ENCODE results near the gene FBXW5. TPM values are rescaled to one million over a fixed set of nuclear protein-coding genes. Genes with fewer than 3 reads are reported as not detected.

Gene FBXW5
- total and polyA plus RNA-seq, 2 donors (not counting 3 experiments of a cell fraction or from before 2014, with no cell fraction given) = 97.3 to 151 TPM

DNA sequence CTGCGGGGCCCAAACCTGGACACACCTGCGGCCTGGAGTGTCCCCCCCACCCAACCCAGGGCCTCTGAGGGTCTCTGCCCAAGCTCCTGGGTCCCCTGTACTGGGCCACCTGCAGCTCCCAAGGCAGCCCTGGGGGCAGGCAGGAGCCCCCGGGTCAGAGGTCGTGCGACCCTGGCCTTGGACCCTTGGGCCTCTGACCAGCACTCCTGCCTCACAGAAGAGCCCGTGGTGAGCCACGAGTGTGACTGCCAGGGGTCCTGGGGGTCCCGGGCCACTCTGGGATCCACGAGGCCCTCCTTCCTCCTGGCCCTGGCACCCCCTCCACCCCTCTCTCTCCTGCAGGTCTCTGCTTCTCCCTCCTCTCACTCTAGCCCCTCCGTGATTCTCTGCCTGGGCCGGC, 27.8 kb upstream of the FBXW5 start:
- BruUV-seq (replicated peaks) = no TSS peak
- intact Hi-C loops (cut with micrococcal nuclease) = no loop called here

GRCh38 chr9:136971746-136972145, 27.2 kb upstream of the FBXW5 start:
- H3K4me3 ChIP-seq (replicated peaks in 1 of 3; ENCODE audit: insufficient read depth in 1 of 3, low read depth in 1 of 3, low read length in 3 of 3) = no peak overlapping the region
- dilution Hi-C loops (cut with MboI; ENCODE audit: extremely low pct_ligation_motif_present, low sequenced_read_pairs) = no loop called here
- ChIA-PET POLR2A (no interaction called here), CTCF (no interaction called here)
- H2AFZ ChIP-seq (ENCODE audit: low read depth, low read length) = no peak overlapping the region
- H3K79me2 ChIP-seq (ENCODE audit: control insufficient read depth, insufficient read depth, low read length) = no peaks in the 10 kb centered on the region
- BruUV-seq (replicated peaks) = no TSS peak
- H3K4me2 ChIP-seq (ENCODE audit: insufficient read depth, low read length) = no peak overlapping the region
- intact Hi-C loops (cut with micrococcal nuclease) = no loop called here
- H3K4me1 ChIP-seq (ENCODE audit: control insufficient read depth, extremely low read depth, insufficient read depth, low read length) = no peaks in the 10 kb centered on the region
- H3K27me3 ChIP-seq (ENCODE audit: control insufficient read depth in 2 of 2, insufficient read depth in 2 of 2, low read length in 2 of 2) = no peaks in the 10 kb centered on the region
- H4K20me1 ChIP-seq (replicated peaks; ENCODE audit: control insufficient read depth, extremely low read depth, insufficient read depth, low read length) = no peaks in the 10 kb centered on the region
- no peak overlapping the region for H3K9ac ChIP-seq (replicated peaks; ENCODE audit: extremely low read depth, insufficient read depth, low read length)
- no peak for FAIRE-seq
- no peak for DNase-seq (ENCODE audit: low read depth, low spot score)
- H3K36me3 ChIP-seq (ENCODE audit: control insufficient read depth in 2 of 2, extremely low read depth in 1 of 2, insufficient read depth in 2 of 2, low read length in 2 of 2) = no peaks in the 10 kb centered on the region
- H3K9me3 ChIP-seq (replicated peaks; ENCODE audit: control insufficient read depth, insufficient read depth, low read length) = no peaks in the 10 kb centered on the region
- H3K9me1 ChIP-seq (replicated peaks; ENCODE audit: control insufficient read depth, extremely low read depth, insufficient read depth, low read length) = no peaks in the 10 kb centered on the region
- no peak overlapping the region for H3K27ac ChIP-seq (ENCODE audit: insufficient read depth, low read depth, low read length)
- TF ChIP-seq EZH2 (IDR thresholded peaks at IDR 0.05; ENCODE audit: borderline replicate concordance, low read depth, low read length, severe bottlenecking) (no peak), GATA2 (IDR thresholded peaks at IDR 0.05; ENCODE audit: insufficient read depth, insufficient read length, low read depth, low read length) (no peak), MYC (IDR thresholded peaks at IDR 0.05; ENCODE audit: low read depth, low read length) (no peak), FOS (IDR thresholded peaks at IDR 0.05; ENCODE audit: borderline replicate concordance, insufficient read depth, low read length) (no peak), POLR2AphosphoS5 (IDR thresholded peaks at IDR 0.05; ENCODE audit: insufficient read depth, low read depth, low read length) (no peak), CTCF (IDR thresholded peaks at IDR 0.05; ENCODE audit: extremely low read depth in 1 of 2, insufficient read depth in 1 of 2, low read depth in 1 of 2, low read length in 2 of 2) (no peak)

More for the DNA sequence above, 27.8 kb upstream of the FBXW5 start:
- no peak overlapping the region for H3K4me3 ChIP-seq (replicated peaks in 1 of 3; ENCODE audit: insufficient read depth in 1 of 3, low read depth in 1 of 3, low read length in 3 of 3)
- no peak overlapping the region for H3K4me2 ChIP-seq (ENCODE audit: insufficient read depth, low read length)
- DNase-seq (ENCODE audit: low read depth, low spot score) = no peak
- no peak for TF ChIP-seq GATA2 (IDR thresholded peaks at IDR 0.05; ENCODE audit: insufficient read depth, insufficient read length, low read depth, low read length)
- TF ChIP-seq POLR2AphosphoS5 (IDR thresholded peaks at IDR 0.05; ENCODE audit: insufficient read depth, low read depth, low read length) = no peak
- TF ChIP-seq, protein P1, sequence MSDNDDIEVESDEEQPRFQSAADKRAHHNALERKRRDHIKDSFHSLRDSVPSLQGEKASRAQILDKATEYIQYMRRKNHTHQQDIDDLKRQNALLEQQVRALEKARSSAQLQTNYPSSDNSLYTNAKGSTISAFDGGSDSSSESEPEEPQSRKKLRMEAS (IDR thresholded peaks at IDR 0.05; ENCODE audit: insufficient read depth, insufficient read length) = no peak
- no peak for TF ChIP-seq EZH2 (IDR thresholded peaks at IDR 0.05; ENCODE audit: borderline replicate concordance, low read depth, low read length, severe bottlenecking)
- TF ChIP-seq MYC (IDR thresholded peaks at IDR 0.05; ENCODE audit: low read depth, low read length) = no peak
- TF ChIP-seq POLR2A (IDR thresholded peaks at IDR 0.05; ENCODE audit: low read depth, low read length) = no peak
- H3K9ac ChIP-seq (replicated peaks; ENCODE audit: extremely low read depth, insufficient read depth, low read length) = no peak overlapping the region
- ChIA-PET POLR2A (no interaction called here), CTCF (no interaction called here)
- no peak overlapping the region for H3K27ac ChIP-seq (ENCODE audit: insufficient read depth, low read depth, low read length)
- no peaks in the 10 kb centered on the region for H3K9me3 ChIP-seq (replicated peaks; ENCODE audit: control insufficient read depth, insufficient read depth, low read length)
- FAIRE-seq = no peak
- H2AFZ ChIP-seq (ENCODE audit: low read depth, low read length) = no peak overlapping the region
- no peaks in the 10 kb centered on the region for H3K27me3 ChIP-seq (ENCODE audit: control insufficient read depth in 2 of 2, insufficient read depth in 2 of 2, low read length in 2 of 2)
- H3K79me2 ChIP-seq (ENCODE audit: control insufficient read depth, insufficient read depth, low read length) = no peaks in the 10 kb centered on the region
- no peaks in the 10 kb centered on the region for H3K9me1 ChIP-seq (replicated peaks; ENCODE audit: control insufficient read depth, extremely low read depth, insufficient read depth, low read length)
- H3K4me1 ChIP-seq (ENCODE audit: control insufficient read depth, extremely low read depth, insufficient read depth, low read length) = no peaks in the 10 kb centered on the region
- dilution Hi-C loops (cut with MboI; ENCODE audit: extremely low pct_ligation_motif_present, low sequenced_read_pairs) = no loop called here
- no peaks in the 10 kb centered on the region for H3K36me3 ChIP-seq (ENCODE audit: control insufficient read depth in 2 of 2, extremely low read depth in 1 of 2, insufficient read depth in 2 of 2, low read length in 2 of 2)
- no peaks in the 10 kb centered on the region for H4K20me1 ChIP-seq (replicated peaks; ENCODE audit: control insufficient read depth, extremely low read depth, insufficient read depth, low read length)

Data from endothelial cell of umbilical vein (primary cell).